ENCODE data around the gene PABPN1. TPM values are rescaled to one million over a fixed set of nuclear protein-coding genes. Genes with fewer than 3 reads are reported as not detected.

The PABPN1 gene
- total RNA-seq, 1 donor, result 78.6 TPM

Other genes starting within 250 kb of the PABPN1 start
- 77.3 TPM for gene ACIN1, start 226.3 kb upstream of the PABPN1 start, total RNA-seq
- gene C14orf119, start 226.0 kb upstream of the PABPN1 start, total RNA-seq, result 35.0 TPM
- not detected for gene CIROP, start 216.5 kb upstream of the PABPN1 start, total RNA-seq
- 0.81 TPM for gene CEBPE, start 202.2 kb upstream of the PABPN1 start, total RNA-seq
- 2.2 TPM for gene SLC7A8, start 137.8 kb upstream of the PABPN1 start, total RNA-seq
- gene RNF212B, start 83.5 kb upstream of the PABPN1 start, total RNA-seq, result not detected
- 18.9 TPM for gene HOMEZ, start 35.3 kb upstream of the PABPN1 start, total RNA-seq
- 10.2 TPM for gene PPP1R3E, start 18.6 kb upstream of the PABPN1 start, total RNA-seq
- gene BCL2L2, start 14.6 kb upstream of the PABPN1 start, total RNA-seq, result 11.6 TPM
- 23.4 TPM for gene SLC22A17, start 31.4 kb downstream of the PABPN1 start, total RNA-seq
- gene EFS, start 43.7 kb downstream of the PABPN1 start, total RNA-seq, result under 0.01 TPM
- not detected for gene IL25, start 51.4 kb downstream of the PABPN1 start, total RNA-seq
- 3.0 TPM for gene CMTM5, start 55.6 kb downstream of the PABPN1 start, total RNA-seq
- under 0.01 TPM for gene MYH6, start 86.8 kb downstream of the PABPN1 start, total RNA-seq
- not detected for gene MYH7, start 114.2 kb downstream of the PABPN1 start, total RNA-seq
- gene NGDN, start 148.2 kb downstream of the PABPN1 start, total RNA-seq, result 23.7 TPM
- gene ZFHX2, start 230.3 kb downstream of the PABPN1 start, total RNA-seq, result 0.81 TPM
- gene THTPA, start 234.8 kb downstream of the PABPN1 start, total RNA-seq, result 15.9 TPM
- 132 TPM for gene AP1G2, start 246.3 kb downstream of the PABPN1 start, total RNA-seq